Lung (tissue), 12 donors: ENCODE results near the gene MRNIP. TPM values are rescaled to one million over a fixed set of nuclear protein-coding genes. Genes with fewer than 3 reads are reported as not detected.

Experiments used
- ATAC-seq: fragments of 200-7000 bp; cut with Tn5 transposase; one replicate; pipeline ENCODE4 v1.9.1; 2020; ENCODE audit warnings: moderate number of reproducible peaks; ENCODE audit not compliant: insufficient read depth, low FRiP score
- DNase-seq, 3 donors: peaks; one replicate each; pipeline ENCODE4 v3.0.0-alpha.2; 2013 to 2017
- H3K27ac ChIP-seq, 2 donors: one replicate each; pipeline ENCODE4 v1.5.1; 2013; ENCODE audit warnings: mild to moderate bottlenecking in 2 of 2, moderate library complexity in 2 of 2, control low read depth in 1 of 2, inconsistent platforms in 1 of 2, low read depth in 1 of 2, low read length in 1 of 2
- H3K27me3 ChIP-seq, 3 donors: one replicate each; pipeline ENCODE4 v1.5.1; 2013; ENCODE audit warnings: low read length in 2 of 3; ENCODE audit not compliant: control insufficient read depth in 3 of 3, insufficient read depth in 3 of 3
- H3K36me3 ChIP-seq, 4 donors: one replicate each; pipeline ENCODE4 v1.5.1; 2013; ENCODE audit warnings: low read length in 4 of 4, mild to moderate bottlenecking in 1 of 4, moderate library complexity in 1 of 4; ENCODE audit not compliant: control insufficient read depth in 4 of 4, insufficient read depth in 4 of 4
- H3K4me1 ChIP-seq, 5 donors: one replicate each; pipeline ENCODE4 v1.5.1; 2013; ENCODE audit warnings: low read length in 5 of 5, mild to moderate bottlenecking in 2 of 5, moderate library complexity in 1 of 5; ENCODE audit not compliant: control insufficient read depth in 5 of 5, insufficient read depth in 5 of 5
- H3K4me3 ChIP-seq: one replicate; pipeline ENCODE4 v1.5.1; 2013; ENCODE audit warnings: mild to moderate bottlenecking, control low read depth, moderate library complexity
- H3K9ac ChIP-seq, 2 donors: one replicate each; pipeline ENCODE4 v1.5.1; 2013; ENCODE audit warnings: low read length in 2 of 2, control low read depth in 1 of 2; ENCODE audit not compliant: insufficient read depth in 1 of 2
- H3K9me3 ChIP-seq, 4 donors: one replicate each; pipeline ENCODE4 v1.5.1; 2013; ENCODE audit warnings: low read length in 3 of 4, mild to moderate bottlenecking in 1 of 4, moderate library complexity in 1 of 4; ENCODE audit not compliant: control insufficient read depth in 4 of 4, insufficient read depth in 3 of 4
- WGBS, 2 donors: extraction: QIAGEN DNeasy Blood & Tissue Kit; methylation state at CpG; one replicate each; pipeline ENCODE4 v1.1.7; 2013; 5-methylcytosine and 5-hydroxymethylcytosine counted together
- polyA plus RNA-seq, 2 donors: library from polyadenylated mRNA; stranded (reverse); fragments of 200-250 nt; gene quantifications; one replicate each; pipeline ENCODE4 v1.2.1, GENCODE V29; 2013
- total RNA-seq, 2 donors: library from RNA; depleted of rRNA in 1 of 2; stranded (reverse); fragments of >200 nt in 1 of 2; gene quantifications; one replicate each; pipeline ENCODE4 v1.2.1, GENCODE V29; 2014 to 2021
- TF ChIP-seq, protein P1 (sequence below): IDR thresholded peaks from 2 replicates; pipeline ENCODE4 v1.5.1; 2012; ENCODE audit warnings: mild to moderate bottlenecking; ENCODE audit errors: control extremely low read depth, extremely low read depth
- donor health status: control.
- donor health status: control.
- donor health status: Bipolar disorder and iron deficiency.
- donor health status: healthy.
- donor health status: DM: yes; HTN: yes; CAD: no.

The MRNIP gene
- total and polyA plus RNA-seq, 4 donors = 15.4 to 51.0 (median 35.4) TPM

DNA sequence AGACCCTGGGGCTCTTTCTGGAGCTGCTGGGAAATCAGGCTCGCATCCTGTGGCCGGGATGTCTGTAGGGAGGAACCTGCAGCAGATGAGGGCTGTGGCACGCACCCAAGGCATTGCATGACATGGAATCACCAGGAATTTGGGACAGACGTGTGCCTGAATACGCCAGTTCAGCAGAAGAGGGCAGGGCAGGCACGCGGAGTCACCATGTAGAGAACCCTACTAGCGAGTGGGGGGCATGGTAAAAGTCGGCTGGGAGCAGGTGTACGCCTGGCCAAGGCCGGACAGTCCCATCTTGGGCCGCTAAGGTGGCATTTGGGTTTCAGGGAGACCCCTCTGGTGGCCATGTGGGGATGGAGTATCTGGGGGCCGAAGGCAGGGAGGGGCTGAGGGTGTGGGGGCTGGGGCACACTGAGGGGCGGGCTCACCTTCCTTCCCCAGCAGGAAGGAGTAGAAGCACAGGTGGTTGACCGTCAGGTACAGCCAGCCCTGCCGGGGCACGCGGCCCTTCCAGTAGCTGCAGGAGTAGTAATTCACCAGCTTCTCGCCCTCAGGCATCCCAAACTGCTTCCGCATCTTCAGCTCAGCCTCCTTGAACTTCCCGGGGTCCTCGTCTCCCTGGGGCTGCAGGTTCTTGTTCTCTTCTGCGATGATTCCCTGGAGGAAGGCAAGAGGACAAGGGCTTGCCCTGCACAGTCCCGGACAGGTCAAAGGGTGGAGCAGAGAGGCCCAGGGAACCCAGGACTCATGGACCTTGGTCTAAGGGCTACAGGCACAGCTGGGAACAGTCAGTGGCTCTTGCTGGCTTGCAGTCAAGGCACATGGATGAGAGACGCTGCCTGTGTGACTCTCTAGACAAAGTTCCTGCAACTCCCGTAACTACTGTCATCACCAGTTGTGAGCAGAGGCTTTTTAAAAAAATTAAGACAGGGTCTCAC is 35.6 kb upstream of the MRNIP start:
- Histone ChIP-seq H3K27ac (no peak overlapping the region), H3K27me3 (no peaks in the 10 kb centered on the region), H3K36me3 (peaks cover 27 to 59% (median 42%) of the 10 kb centered on the region in 4 donors), H3K9me3 (no peaks in the 10 kb centered on the region), H3K4me3 (no peak overlapping the region), H3K9ac (no peak overlapping the region), H3K4me1 (no peaks in the 10 kb centered on the region)
- WGBS, 2 donors = 92 to 97% methylated on average over 25 to 26 of the region's 26 CpGs
- no peak for ATAC-seq
- DNase-seq = no peak
- TF ChIP-seq, protein P1, sequence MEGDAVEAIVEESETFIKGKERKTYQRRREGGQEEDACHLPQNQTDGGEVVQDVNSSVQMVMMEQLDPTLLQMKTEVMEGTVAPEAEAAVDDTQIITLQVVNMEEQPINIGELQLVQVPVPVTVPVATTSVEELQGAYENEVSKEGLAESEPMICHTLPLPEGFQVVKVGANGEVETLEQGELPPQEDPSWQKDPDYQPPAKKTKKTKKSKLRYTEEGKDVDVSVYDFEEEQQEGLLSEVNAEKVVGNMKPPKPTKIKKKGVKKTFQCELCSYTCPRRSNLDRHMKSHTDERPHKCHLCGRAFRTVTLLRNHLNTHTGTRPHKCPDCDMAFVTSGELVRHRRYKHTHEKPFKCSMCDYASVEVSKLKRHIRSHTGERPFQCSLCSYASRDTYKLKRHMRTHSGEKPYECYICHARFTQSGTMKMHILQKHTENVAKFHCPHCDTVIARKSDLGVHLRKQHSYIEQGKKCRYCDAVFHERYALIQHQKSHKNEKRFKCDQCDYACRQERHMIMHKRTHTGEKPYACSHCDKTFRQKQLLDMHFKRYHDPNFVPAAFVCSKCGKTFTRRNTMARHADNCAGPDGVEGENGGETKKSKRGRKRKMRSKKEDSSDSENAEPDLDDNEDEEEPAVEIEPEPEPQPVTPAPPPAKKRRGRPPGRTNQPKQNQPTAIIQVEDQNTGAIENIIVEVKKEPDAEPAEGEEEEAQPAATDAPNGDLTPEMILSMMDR = no peak

DNA sequence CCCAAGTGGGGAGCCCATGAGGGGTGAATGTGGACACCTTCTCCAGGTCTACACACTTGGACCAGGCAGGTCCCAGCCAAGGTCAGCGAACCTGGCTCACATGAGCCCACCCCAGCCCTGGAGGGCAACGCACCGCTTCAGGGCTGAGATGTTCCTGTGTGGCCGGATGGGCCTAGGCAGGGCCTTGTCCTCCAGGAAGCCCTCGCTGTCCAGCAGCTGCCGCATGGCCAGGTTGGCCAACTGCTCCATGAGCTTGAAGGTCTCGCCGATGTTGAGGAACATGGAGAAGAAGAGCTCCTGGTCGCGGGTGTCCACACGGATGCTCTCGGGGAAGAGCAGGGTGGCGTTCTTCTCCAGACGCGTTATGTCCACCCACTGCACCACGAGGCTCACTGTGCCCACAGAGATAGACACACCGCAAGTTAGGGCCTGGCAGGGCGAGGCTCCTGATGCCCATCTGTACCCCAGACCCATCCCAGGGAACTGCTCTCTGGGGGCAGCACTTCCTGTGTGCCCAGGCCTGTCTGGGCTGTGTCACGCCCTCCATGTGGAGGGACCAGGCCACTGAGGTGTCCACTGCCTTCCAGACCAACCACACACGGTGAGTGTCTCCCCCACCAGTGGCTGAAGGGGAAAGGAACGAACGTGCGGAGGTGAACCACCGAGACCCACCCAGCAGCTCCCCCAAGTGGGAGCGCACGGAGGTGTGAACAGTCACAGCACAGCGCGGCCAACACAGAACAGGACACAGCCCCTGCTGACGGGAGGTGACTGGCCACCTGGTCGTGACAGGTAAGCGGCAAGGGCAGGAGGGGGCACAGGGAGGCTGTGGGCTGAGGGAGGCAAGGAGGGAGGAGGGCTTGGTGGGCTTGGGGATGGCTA is 34.7 kb upstream of the MRNIP start:
- peaks cover 20 to 62% (median 39%) of the 10 kb centered on the region in 4 donors for H3K36me3 ChIP-seq
- TF ChIP-seq, protein P1 = no peak
- WGBS, 2 donors = 93 to 96% methylated on average over 31 of the region's 31 CpGs

DNA sequence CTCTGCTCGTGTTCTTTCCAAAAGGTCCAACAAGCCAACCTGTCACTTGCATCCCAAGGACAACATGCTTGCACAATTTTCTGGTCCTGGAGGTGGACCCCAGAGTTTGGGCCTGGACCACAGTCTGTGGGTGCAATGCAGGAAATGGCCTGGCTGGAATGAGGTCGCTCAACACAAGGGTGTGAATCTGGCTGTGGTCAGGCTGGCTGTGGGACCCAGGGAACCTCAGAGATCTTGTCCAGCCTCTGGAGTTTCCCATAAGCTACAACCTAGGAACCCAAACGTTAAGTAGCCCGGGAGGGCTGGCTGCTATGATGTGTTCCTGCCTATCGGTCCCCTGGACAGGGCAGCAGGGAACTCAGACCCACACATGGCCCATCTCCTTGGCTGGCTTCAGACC is 33.6 kb upstream of the MRNIP start:
- Histone ChIP-seq H3K9ac (no peak overlapping the region), H3K27ac (no peak overlapping the region), H3K36me3 (peaks cover 12 to 63% (median 34%) of the 10 kb centered on the region in 4 donors), H3K4me1 (no peaks in the 10 kb centered on the region), H3K27me3 (no peaks in the 10 kb centered on the region), H3K9me3 (peaks cover 0 to 3% (median 0%) of the 10 kb centered on the region in 4 donors), H3K4me3 (no peak overlapping the region)
- DNase-seq (no peak), ATAC-seq (no peak)
- WGBS, 2 donors = 91% methylated on average over 5 of the region's 5 CpGs
- TF ChIP-seq, protein P1 = no peak

More for the DNA sequence above, 34.7 kb upstream of the MRNIP start:
- no peak overlapping the region for H3K27ac ChIP-seq
- no peaks in the 10 kb centered on the region for H3K4me1 ChIP-seq
- no peak for ATAC-seq
- H3K9me3 ChIP-seq = no peaks in the 10 kb centered on the region
- no peaks in the 10 kb centered on the region for H3K27me3 ChIP-seq
- no peak overlapping the region for H3K9ac ChIP-seq
- DNase-seq = no peak
- H3K4me3 ChIP-seq = no peak overlapping the region
